ENCODE results near the gene PRKAG2.

Gene PRKAG2

DNA sequence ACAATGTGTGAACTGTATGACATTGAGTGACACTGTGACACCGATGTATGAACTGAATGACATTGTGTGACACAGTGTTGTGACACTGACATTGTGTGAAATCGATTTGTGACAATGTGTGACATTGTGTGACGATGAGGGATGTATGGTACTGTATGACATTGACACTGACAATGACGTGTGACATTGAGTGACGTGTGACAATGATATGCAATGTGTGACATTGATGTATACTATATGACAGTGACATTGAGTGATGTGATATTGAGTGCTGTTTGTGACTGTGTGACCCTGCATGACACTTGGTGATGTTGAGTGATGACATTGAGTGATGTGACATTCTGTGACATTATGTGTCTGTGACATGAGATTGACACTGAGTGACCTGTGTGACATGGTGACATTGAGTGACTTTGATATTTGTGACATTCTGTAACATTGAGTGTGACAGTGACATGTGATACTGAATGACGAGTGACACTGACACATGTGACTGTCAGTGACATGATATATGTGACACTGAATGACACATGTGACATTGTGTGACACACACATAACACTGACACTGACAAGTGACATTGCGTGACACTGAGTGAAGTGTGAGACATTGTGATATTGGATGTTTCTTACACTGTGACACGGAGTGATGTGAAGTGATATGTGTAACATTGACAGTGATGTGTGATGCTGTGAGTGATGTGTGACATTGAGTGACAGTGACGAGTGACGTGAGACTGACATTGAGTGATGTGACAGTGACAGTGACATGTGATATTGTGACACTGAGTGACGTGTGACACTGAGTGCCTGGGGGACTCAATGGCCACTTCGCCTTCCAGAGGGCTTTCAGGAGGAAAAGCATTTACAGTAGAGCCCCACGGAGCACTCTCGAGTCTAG, 167.5 kb downstream of the PRKAG2 start:
- DNase-seq (ENCODE audit: low read depth): no peak

- DNase-seq (ENCODE audit: low read depth): no peak
These were observed 168.3 kb downstream of the PRKAG2 start for GRCh38 chr7:151708610-151709009.

- no peak for DNase-seq (ENCODE audit: low read depth)
These were observed 169.2 kb downstream of the PRKAG2 start for GRCh38 chr7:151707757-151708156.

DNA sequence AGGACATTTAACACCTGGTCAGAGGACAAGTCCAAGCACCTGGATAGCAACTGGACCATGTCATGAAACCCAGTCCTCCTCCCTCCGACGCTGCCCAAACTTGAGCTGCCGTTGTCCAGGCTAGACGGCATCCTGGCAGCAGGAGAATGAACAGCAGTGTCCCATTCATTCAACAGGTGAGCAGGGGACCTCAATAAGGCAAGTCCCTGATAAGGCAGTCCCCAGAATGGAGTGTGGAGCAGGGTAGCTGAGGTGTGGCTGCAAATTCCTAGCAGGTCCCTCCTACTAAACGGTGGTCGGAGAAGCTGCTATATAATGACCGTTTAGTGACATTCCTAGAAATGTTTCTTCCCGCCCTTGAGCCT, 169.8 kb downstream of the PRKAG2 start:
- no peak for DNase-seq (ENCODE audit: low read depth)

GRCh38 chr7:151706277-151707104, 170.4 kb downstream of the PRKAG2 start:
- DNase-seq (ENCODE audit: low read depth): no peak

- no peak for DNase-seq (ENCODE audit: low read depth)
These were observed 171.2 kb downstream of the PRKAG2 start for GRCh38 chr7:151705636-151706276.

DNA sequence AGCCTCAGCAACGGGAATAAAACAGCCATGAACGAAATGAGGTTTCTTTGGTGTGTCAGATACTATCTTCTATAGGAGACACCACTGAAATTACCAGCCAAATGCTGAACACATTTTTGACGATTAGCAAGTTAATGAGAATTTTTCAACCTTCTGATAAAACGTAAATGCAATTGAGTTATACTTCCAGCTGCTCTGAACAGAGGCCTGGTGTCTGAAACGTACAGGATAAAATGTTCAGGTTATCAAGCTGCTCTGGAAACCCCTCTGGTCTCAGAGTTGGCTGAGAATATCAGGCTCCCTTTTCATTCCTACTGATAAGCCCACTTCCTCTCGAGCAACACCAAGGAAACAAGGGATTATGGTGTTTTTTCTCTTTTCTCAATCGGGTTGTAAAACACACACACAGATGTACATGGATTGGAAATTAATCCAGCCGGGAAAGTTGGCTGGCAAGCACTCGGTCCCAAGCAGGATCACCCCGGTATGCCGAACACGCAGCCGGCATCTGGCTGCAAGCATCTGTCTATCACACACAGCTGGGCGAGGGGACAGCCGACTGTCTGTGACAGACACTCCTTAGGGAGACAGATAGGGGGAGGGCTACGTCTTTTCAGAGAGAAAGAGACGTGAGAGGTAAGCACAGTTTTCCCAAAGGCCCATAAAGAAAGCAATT, 171.8 kb downstream of the PRKAG2 start:
- no peak for DNase-seq (ENCODE audit: low read depth)

GRCh38 chr7:151704299-151704959, 172.5 kb downstream of the PRKAG2 start:
- DNase-seq (ENCODE audit: low read depth): no peak

DNA sequence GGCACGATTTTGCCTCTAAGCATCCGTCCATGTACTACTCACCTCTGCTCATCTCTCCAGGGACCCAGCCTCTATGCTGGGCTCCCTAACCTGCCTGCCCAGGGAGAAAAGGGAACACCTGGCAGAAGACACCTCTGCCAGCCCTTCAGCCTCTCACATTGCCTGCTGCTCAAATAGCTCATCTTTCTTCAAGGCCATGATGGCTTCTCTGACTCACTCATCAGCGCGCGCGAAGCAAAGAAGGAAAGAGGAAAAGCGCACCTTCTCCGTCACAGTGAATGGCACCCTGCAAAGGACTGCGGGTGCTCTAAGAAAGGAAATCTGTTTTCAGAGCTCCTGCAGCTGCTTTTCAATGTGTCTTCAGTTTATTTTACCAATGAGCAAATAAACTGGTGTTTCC, 174.0 kb downstream of the PRKAG2 start:
- DNase-seq (ENCODE audit: low read depth): no peak

DNA sequence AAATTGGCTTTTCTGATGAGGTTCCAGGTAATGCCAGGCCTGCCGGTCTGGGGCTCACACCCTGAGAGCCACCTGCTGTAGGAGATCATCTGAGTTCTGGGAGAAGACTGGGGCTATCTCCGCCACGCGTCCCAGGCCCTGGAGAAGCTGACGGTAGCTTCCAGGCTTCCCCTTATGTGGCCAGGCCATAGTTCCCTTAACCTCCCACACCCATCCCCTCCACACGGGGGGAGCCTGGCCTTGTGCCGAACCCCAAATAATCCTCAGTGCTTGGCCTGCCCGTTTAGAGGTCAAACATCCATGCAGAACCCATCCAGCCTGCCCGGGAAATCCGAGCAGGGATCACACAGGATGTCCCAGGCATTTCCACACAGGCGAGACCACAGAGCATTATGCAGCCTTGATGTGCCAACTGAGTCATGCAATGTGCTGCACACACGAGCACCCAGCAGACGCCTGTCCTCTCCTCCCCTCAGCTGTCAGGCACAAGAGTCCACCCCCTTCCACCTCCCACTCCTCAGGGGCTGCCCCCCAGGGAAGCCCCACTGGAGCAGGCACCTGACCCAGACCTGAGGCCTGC, 176.2 kb downstream of the PRKAG2 start:
- no peak for DNase-seq (ENCODE audit: low read depth)

- DNase-seq (ENCODE audit: low read depth): no peak
These were observed 177.0 kb downstream of the PRKAG2 start for GRCh38 chr7:151699928-151700319.

DNA sequence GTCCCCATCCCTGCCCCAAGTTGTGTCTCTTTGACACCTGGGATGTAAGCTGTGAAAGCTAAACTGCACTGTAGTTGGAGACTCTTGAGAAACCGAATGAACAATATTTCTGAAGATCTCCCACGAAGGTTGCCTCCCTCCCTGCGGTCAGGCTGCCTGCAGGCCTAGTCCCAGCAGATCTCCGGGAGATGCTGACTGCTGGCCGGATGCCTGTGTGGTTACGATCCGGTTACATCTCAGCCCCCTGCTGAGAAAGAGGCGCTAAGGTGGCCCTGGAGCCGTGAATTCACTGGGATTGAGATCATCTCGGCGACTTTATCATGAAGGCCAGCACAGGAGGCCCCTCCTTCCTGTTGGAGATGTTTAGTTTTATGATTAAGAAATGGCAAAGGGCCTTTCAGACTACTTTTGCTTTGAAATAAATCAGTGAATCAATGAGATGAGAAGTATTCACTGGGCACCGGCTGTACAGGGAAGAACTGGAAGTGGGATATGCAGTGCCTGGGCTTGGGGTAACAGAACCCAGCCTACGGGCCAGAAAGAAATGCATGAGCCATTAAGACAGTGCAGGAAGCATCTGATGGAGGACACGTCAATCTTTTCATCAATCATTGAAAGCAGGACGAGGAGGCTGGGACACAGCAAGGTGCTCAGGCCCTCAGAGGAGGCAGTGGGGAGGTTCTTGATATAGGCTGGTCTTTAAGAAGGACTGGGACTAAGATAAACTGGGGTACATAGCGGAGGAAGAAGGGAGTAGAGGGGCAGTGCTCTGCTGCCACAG, 177.6 kb downstream of the PRKAG2 start:
- no peak for DNase-seq (ENCODE audit: low read depth)

DNA sequence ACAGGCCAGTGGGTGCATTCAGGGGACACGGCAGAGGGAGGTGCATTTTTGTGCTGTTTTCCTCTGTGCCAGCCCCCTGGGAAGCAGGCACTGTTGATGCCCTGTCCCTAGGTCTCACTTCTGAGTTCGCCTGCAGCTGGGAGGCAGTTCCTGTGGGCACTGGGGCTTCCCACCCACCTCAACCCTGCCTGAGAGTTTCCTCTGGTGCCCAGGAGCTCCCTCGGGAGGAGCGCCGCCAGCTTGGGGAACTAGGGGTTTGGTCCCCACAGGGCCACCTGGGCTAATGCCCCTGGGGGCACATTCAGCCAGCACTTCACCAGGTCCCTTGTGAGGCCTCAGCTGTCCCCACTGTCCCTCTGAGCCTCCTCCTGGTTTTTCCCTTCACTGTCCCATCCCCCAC, 179.0 kb downstream of the PRKAG2 start:
- DNase-seq (ENCODE audit: low read depth): no peak

DNA sequence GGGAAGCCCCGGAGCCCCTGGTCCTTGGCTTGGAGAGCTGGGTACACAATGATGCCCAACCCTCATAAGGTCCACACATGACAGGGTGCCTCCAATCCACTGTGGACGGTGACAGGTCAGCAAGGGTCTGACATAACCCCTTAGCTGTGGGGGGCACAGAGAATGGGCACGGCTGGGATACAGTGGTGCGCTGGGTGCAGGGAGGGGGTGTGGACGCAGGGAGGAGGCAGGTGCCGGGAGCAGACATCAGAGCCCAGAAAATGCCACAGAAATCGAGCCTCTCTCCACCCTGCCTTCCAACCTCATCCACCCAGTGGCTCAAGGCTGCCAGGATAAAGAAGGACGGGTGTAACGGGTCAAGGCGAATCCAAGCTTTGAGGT, 179.4 kb downstream of the PRKAG2 start:
- no peak for DNase-seq (ENCODE audit: low read depth)

DNA sequence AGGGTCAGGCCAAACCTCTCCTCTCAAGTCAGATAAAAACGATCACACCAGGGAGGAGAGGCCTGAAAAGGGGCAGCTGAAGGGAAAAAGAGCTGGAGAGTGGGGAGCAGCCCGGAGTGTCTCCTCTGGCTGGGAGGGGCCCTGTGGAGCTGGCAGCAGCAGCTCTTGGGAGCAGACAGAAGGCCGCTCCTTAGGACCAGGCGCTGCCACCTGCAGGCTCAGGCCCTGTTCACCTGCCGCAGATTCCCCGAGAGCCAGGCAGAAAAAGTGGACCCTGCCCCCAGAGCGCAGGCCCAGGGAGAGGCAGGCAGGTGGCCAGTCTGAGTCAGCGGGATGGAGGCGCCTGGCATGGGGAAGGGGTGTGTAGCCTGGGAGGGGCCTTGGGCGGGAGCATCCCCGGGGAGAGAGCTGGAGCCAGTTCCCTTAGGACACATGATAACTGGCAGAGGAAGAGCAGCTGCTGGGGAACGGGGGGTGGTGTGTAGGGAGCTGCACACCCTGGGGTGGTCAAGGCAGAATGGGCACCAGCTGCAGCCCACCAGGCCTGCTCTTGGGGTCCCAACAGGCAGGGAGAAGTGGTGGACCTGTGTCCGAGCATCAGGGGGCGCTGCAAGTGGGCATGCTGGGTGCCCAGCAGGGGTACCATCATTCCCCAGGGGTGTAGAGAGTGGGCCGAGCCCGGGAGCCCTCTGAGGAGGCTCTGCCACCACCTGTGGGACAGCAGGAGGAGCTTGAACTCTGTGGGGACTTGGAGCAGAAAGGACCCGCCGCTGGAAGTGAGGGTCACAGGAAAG, 180.0 kb downstream of the PRKAG2 start:
- no peak for DNase-seq (ENCODE audit: low read depth)

GRCh38 chr7:151695951-151696541, 180.9 kb downstream of the PRKAG2 start:
- DNase-seq (ENCODE audit: low read depth): no peak

DNA sequence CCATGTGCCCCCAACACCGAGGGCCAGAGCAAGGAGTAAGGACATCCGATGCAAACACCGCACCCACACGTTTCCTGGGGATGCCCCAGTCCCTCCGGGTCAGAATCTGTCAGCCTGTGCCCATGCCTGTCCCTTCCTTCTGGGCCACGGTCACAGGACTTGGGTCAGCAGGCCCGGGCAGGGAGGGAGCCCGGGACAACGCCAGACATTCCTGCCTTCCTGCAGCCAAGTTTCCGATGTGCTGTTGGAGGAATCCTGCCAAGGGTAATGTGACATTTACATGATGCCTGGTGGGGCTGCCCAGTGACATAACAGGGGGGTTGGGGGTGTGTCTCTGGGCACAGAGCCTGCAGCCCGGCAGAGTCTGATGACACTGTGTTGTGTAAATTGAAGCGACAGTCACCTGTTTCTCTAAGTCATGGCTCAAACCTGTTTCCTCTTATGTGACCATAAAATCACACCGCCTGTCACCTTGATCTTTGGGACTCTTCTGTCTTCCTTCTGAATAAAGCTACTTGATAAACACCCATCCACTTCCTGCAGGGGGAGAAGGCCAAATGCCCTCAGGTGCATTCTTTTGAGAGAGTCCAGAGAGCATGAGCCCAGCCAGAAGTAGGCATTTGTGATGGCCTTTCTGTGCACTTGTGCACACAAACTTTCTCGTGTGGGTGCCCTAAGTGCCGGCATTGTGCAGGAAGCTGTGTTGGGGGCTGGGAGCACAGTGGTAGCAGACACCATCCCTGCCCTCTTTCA, 181.9 kb downstream of the PRKAG2 start:
- no peak for DNase-seq (ENCODE audit: low read depth)

- DNase-seq (ENCODE audit: low read depth): no peak
These were observed 182.5 kb downstream of the PRKAG2 start for GRCh38 chr7:151694441-151694827.

GRCh38 chr7:151693140-151693539, 183.8 kb downstream of the PRKAG2 start:
- no peak for DNase-seq (ENCODE audit: low read depth)
